Sigmoid colon (tissue), 7 donors: ENCODE data around the gene FBXL22. TPM values are rescaled to one million over a fixed set of nuclear protein-coding genes. Genes with fewer than 3 reads are reported as not detected.

Experiments used
- DNase-seq: peaks from one replicate; pipeline ENCODE4 v3.0.0-alpha.2; 2019
- H3K27ac ChIP-seq, 4 donors: fragments of 200-600 bp; sonication (generic); one replicate each; pipeline ENCODE4 v1.5.1; 2016 to 2019; ENCODE audit warnings: mild to moderate bottlenecking in 1 of 4
- H3K27me3 ChIP-seq, 3 donors: fragments of 200-600 bp; sonication (generic); one replicate each; pipeline ENCODE4 v1.5.1; 2019; ENCODE audit warnings: mild to moderate bottlenecking in 1 of 3
- H3K36me3 ChIP-seq, 4 donors: fragments of 200-600 bp; sonication (generic); one replicate each; pipeline ENCODE4 v1.5.1; 2016 to 2019
- H3K4me1 ChIP-seq, 4 donors: fragments of 200-600 bp; sonication (generic); one replicate each; pipeline ENCODE4 v1.5.1; 2017 to 2019
- H3K4me3 ChIP-seq, 4 donors: fragments of 200-600 bp; sonication (generic); one replicate each; pipeline ENCODE4 v1.5.1; 2017 to 2019; ENCODE audit warnings: mild to moderate bottlenecking in 2 of 4, moderate library complexity in 1 of 4
- H3K9me3 ChIP-seq, 4 donors: fragments of 200-600 bp in 3 of 4; sonication (generic) in 3 of 4; one replicate each; pipeline versions ENCODE4 v1.5.1 to v1.6.1; 2013 to 2019
- EP300 ChIP-seq, 4 donors: sonication (generic); formaldehyde crosslinking; IDR thresholded peaks; one replicate each; pipeline ENCODE4 v1.6.1; 2017; ENCODE audit warnings: antibody characterized with exemption in 4 of 4
- POLR2A ChIP-seq, 2 donors: fragments of 450-650 bp; IDR thresholded peaks; one replicate each; pipeline ENCODE4 v1.6.1; 2016; ENCODE audit warnings: antibody characterized with exemption in 2 of 2, mild to moderate bottlenecking in 2 of 2, moderate library complexity in 2 of 2
- POLR2AphosphoS5 ChIP-seq, 4 donors: sonication (generic); formaldehyde crosslinking; IDR thresholded peaks; one replicate each; pipeline ENCODE4 v1.6.1; 2017; ENCODE audit warnings: antibody characterized with exemption in 4 of 4
- WGBS, 2 donors: extraction: QIAGEN DNeasy Blood & Tissue Kit; methylation state at CpG; one replicate each; pipeline ENCODE4 v1.1.7; 2013; 5-methylcytosine and 5-hydroxymethylcytosine counted together
- intact Hi-C: fragments of 100-400 bp; cut with DNase I; formaldehyde crosslinking; loops from one replicate; pipeline ENCODE4 v1.15.1; 2023
- polyA plus RNA-seq, 3 donors: library from polyadenylated mRNA; stranded (reverse); fragments of 200-250 nt; gene quantifications; one replicate each; pipeline ENCODE4 v1.2.3, GENCODE V29; 2013
- total RNA-seq, 4 donors: library from RNA; depleted of rRNA; stranded (reverse); fragments of >200 nt; gene quantifications; one replicate each; pipeline ENCODE4 v1.1.0, GENCODE V29; 2016
- TF ChIP-seq, protein P1 (sequence below), 4 experiments: fragments of 450-650 bp in 3 of 4; fragments of 200-600 bp in 1 of 4; IDR thresholded peaks; one replicate each; pipeline ENCODE4 v1.5.1; 2016 to 2019; ENCODE audit warnings: antibody characterized with exemption in 4 of 4, mild to moderate bottlenecking in 3 of 4, moderate library complexity in 2 of 4
- donor health status: healthy with polysubstance abuse.
- donor health status: Bipolar disorder and iron deficiency.
- donor health status: healthy.

The FBXL22 gene
- total and polyA plus RNA-seq, 7 donors, result 0.69 to 150 (median 46.7) TPM

- peak overlapping the region; percentile 38 to 68 (median 60) for H3K4me3 ChIP-seq
- intact Hi-C loops, result loop anchor here (10.0 kb wide), 1 partner anchor 546 kb away; no protein-coding TSS in a partner anchor
- 0 to 1% methylated on average over 63 of the region's 63 CpGs for WGBS, 2 donors
- peaks cover 0 to 79% (median 40%) of the 10 kb centered on the region in 4 donors for H3K4me1 ChIP-seq
- no peaks in the 10 kb centered on the region for H3K9me3 ChIP-seq
- TF ChIP-seq POLR2AphosphoS5 (IDR thresholded peaks at IDR 0.05), result peak in 2 of 4 donors; percentile 68 to 70
- TF ChIP-seq EP300 (IDR thresholded peaks at IDR 0.05), result no peak
- TF ChIP-seq, protein P1, sequence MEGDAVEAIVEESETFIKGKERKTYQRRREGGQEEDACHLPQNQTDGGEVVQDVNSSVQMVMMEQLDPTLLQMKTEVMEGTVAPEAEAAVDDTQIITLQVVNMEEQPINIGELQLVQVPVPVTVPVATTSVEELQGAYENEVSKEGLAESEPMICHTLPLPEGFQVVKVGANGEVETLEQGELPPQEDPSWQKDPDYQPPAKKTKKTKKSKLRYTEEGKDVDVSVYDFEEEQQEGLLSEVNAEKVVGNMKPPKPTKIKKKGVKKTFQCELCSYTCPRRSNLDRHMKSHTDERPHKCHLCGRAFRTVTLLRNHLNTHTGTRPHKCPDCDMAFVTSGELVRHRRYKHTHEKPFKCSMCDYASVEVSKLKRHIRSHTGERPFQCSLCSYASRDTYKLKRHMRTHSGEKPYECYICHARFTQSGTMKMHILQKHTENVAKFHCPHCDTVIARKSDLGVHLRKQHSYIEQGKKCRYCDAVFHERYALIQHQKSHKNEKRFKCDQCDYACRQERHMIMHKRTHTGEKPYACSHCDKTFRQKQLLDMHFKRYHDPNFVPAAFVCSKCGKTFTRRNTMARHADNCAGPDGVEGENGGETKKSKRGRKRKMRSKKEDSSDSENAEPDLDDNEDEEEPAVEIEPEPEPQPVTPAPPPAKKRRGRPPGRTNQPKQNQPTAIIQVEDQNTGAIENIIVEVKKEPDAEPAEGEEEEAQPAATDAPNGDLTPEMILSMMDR (IDR thresholded peaks at IDR 0.05), result no peak
- peak overlapping the region; percentile 87 to 95 (median 92) for H3K27ac ChIP-seq
- no peaks in the 10 kb centered on the region for H3K27me3 ChIP-seq
- H3K36me3 ChIP-seq, result no peaks in the 10 kb centered on the region
- DNase-seq, result peak; percentile 71
Measured at GRCh38 chr15:63601026-63601703, 4.0 kb downstream of the FBXL22 start.

DNA sequence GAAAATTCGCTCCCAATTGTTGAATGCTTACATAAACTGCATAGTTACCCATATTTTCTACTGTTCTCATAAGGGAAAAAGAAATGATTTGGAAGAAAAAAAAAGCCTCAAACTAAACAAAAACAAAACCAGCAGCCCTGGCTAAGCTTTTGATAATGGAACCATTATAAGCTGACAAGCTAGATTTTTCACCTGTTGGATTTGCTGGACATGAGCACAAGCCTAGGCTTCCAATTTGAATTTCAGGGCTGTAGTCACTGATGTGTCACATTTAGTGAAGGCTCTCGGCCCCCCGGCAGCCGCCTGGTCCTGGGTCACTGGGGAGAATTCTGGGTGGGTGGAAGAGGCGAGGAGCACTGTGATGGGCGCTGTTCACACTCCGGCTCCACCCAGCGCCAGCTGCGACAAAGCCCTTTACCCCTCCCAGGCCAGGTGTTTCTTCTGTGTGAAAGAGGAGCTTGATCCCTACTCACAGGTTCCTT, 4.6 kb downstream of the FBXL22 start:
- intact Hi-C loops, result loop anchor here (10.0 kb wide), 1 partner anchor 547 kb away; no protein-coding TSS in a partner anchor
- no peak for DNase-seq
- Histone ChIP-seq H3K27me3 (no peaks in the 10 kb centered on the region), H3K9me3 (no peaks in the 10 kb centered on the region), H3K36me3 (no peaks in the 10 kb centered on the region), H3K27ac (peak overlapping the region; percentile 87 to 95 (median 92)), H3K4me3 (peak overlapping the region; percentile 38 to 68 (median 60)), H3K4me1 (peaks cover 0 to 79% (median 37%) of the 10 kb centered on the region in 4 donors)
- 10 to 19% methylated on average over 9 of the region's 9 CpGs for WGBS, 2 donors
- no peak for TF ChIP-seq POLR2A (IDR thresholded peaks at IDR 0.05)
- no peak for TF ChIP-seq EP300 (IDR thresholded peaks at IDR 0.05)
- TF ChIP-seq, protein P1 (IDR thresholded peaks at IDR 0.05), result no peak
- no peak for TF ChIP-seq POLR2AphosphoS5 (IDR thresholded peaks at IDR 0.05)

GRCh38 chr15:63602595-63602994, 5.4 kb downstream of the FBXL22 start:
- intact Hi-C loops, result loop anchor here (10.0 kb wide), 1 partner anchor 548 kb away; no protein-coding TSS in a partner anchor
- Histone ChIP-seq H3K4me3 (no peak overlapping the region), H3K27me3 (no peaks in the 10 kb centered on the region), H3K4me1 (peaks cover 0 to 73% (median 32%) of the 10 kb centered on the region in 4 donors), H3K27ac (peak overlapping the region in 3 of 4 donors; percentile 19 to 95 (median 93)), H3K9me3 (no peaks in the 10 kb centered on the region), H3K36me3 (peaks cover 0 to 4% (median under 1%) of the 10 kb centered on the region in 4 donors)
- TF ChIP-seq POLR2A (IDR thresholded peaks at IDR 0.05) (no peak), POLR2AphosphoS5 (IDR thresholded peaks at IDR 0.05) (peak in 2 of 4 donors; percentile 31 to 33)
- 75 to 89% methylated on average over 3 of the region's 3 CpGs for WGBS, 2 donors
- DNase-seq, result no peak

DNA sequence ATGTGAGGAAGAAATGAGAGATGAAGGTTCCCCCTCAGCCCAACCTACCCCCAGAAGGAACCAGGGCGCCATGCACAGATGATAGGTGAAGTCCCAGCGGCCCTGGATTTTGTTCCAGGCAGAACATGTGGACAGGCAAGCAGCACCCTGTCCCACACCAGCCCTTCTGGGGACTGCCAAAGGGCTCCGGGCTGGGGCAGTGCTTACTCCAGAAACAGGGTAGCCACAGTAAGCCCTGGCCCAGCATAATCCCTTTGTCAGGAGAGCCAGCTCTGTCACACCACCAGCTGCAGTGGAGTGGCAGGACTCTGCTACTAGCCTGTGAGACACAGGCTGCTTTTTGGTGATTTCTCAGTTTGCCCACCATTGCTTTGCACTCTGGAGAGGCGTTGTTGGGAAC, 6.3 kb downstream of the FBXL22 start:
- no peak overlapping the region for H3K4me3 ChIP-seq
- H3K27ac ChIP-seq, result peak overlapping the region in 2 of 4 donors; percentile 93 to 95
- no peaks in the 10 kb centered on the region for H3K27me3 ChIP-seq
- DNase-seq, result no peak
- peaks cover 0 to 66% (median 32%) of the 10 kb centered on the region in 4 donors for H3K4me1 ChIP-seq
- intact Hi-C loops, result loop anchor here (10.0 kb wide), 1 partner anchor 549 kb away; no protein-coding TSS in a partner anchor
- 93 to 95% methylated on average over 4 of the region's 4 CpGs for WGBS, 2 donors
- TF ChIP-seq POLR2A (IDR thresholded peaks at IDR 0.05), result no peak
- peak in 1 of 4 donors; percentile 18 for TF ChIP-seq POLR2AphosphoS5 (IDR thresholded peaks at IDR 0.05)
- H3K36me3 ChIP-seq, result peaks cover 0 to 13% (median 8%) of the 10 kb centered on the region in 4 donors
- H3K9me3 ChIP-seq, result no peaks in the 10 kb centered on the region

DNA sequence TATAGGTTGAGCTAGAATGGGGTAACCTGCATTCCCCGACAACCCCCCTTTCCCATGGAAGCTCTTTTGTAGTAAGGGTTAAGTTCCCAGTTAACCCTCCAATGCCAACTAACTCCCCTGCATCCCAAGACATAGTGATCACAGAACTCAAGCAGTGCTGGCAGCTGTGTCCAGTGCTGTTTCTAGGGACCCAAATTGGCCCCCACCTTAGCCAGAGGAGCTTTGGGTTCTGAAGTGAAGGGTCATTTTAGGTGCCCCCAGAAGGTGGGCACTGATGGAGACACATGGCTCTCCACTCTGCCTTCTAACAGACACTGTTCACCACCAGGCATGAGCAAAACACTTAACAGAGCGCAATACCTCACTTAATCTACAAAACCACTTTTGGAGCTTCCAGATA, 7.1 kb downstream of the FBXL22 start:
- Histone ChIP-seq H3K27ac (peak overlapping the region in 2 of 4 donors; percentile 58 to 93), H3K36me3 (peaks cover 0 to 21% (median 8%) of the 10 kb centered on the region in 4 donors), H3K27me3 (no peaks in the 10 kb centered on the region), H3K9me3 (no peaks in the 10 kb centered on the region), H3K4me1 (peaks cover 0 to 61% (median 33%) of the 10 kb centered on the region in 4 donors), H3K4me3 (no peak overlapping the region)
- TF ChIP-seq, protein P1 (IDR thresholded peaks at IDR 0.05), result no peak
- TF ChIP-seq POLR2A (IDR thresholded peaks at IDR 0.05) (no peak), POLR2AphosphoS5 (IDR thresholded peaks at IDR 0.05) (peak in 1 of 4 donors; percentile 6), EP300 (IDR thresholded peaks at IDR 0.05) (no peak)
- WGBS, 2 donors, result 99 to 100% methylated on average over 2 of the region's 2 CpGs
- intact Hi-C loops, result loop anchor here (10.0 kb wide), 1 partner anchor 549 kb away; no protein-coding TSS in a partner anchor
- DNase-seq, result no peak
